ENCODE results near the gene DIS3L2. TPM values are rescaled to one million over a fixed set of nuclear protein-coding genes. Genes with fewer than 3 reads are reported as not detected.
"Not testable (repeated sequence)": the region's sequence is repeated elsewhere in the genome, so short reads cannot be mapped to it uniquely, and the experiment has no call there.

DIS3L2 gene
- polyA plus RNA-seq, 3 donors, result 33.5 to 43.8 (median 37.1) TPM

DNA sequence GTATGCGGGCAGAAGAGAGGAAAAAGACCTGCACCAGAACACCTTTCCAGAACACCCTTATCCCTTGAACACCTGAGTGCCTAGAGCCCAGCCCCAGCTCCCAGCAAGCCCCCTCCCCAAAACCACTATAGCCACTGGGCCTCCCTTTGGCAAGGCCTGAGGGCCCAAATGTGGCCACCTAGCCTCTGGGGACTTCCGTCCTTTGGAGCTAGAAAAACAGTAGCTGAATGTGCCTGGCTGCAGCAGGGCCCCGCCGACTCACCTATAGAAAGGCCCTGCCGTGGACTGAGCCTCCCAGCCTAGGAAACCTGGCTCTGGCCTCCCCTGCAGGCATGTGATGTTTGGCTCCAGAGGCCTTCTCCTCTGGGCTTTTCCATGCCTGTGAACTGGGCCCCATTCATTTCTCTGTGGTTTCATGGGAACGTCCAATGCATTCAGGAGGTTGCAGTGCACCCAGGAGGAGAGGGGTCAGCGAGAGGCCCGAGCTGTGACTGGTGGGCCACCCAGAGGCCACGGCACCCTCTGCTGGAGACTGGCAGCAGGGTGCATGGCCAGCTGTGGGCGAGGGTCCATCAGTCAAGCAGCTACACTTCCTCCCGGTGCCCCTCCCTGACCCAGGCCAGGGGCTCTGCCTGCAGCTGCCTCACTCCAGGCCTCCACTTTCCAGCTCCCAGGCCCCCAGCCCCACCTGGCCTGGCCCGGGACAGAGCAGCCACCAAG lies 401.7 kb downstream of the DIS3L2 start:
- DNase-seq (ENCODE audit: extremely low read depth in 1 of 11, low read depth in 9 of 11, low spot score in 4 of 11), result not testable (repeated sequence)

GRCh38 chr2:232363784-232364615 lies 402.5 kb downstream of the DIS3L2 start:
- no peak for DNase-seq (ENCODE audit: extremely low read depth in 1 of 11, low read depth in 9 of 11, low spot score in 4 of 11)

GRCh38 chr2:232364806-232365594 lies 403.5 kb downstream of the DIS3L2 start:
- DNase-seq (ENCODE audit: extremely low read depth in 1 of 11, low read depth in 9 of 11, low spot score in 4 of 11), result not testable (repeated sequence)

DNA sequence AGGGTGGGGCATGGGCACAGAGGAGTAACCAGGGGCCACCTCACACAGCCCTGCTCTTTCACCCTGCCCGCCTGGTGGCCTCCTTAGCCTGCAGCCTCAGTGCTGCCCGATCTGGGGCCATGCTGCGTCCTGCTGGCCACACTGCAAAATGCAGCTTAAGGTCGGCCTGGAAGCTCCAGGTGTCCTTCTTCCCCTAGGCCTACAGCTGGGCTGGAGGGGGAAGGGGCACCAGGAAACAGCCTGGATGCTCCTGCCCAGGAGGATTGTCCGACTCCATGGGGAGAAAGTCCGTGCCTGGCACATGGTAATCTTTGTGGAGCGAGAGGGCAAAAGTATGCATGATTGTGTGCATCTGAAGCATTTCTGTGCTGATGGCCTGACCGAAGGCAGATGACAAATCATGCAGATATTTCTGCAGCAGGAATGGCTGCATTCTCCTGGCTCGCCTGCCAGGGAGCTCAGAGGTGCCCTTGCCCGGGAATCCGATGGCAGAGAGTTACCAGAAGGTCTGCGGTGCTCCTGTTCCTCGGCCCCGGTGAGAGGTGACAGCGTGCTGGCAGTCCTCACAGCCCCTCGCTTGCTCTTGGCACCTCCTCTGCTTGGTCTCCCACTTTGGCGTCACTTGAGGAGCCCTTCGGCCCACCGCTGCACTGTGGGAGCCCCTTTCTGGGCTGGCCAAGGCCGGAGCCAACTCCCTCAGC lies 404.3 kb downstream of the DIS3L2 start:
- no peak for DNase-seq (ENCODE audit: extremely low read depth in 1 of 11, low read depth in 9 of 11, low spot score in 4 of 11)

GRCh38 chr2:232366461-232366860 lies 404.9 kb downstream of the DIS3L2 start:
- DNase-seq (ENCODE audit: extremely low read depth in 1 of 11, low read depth in 9 of 11, low spot score in 4 of 11), result not testable (repeated sequence)

GRCh38 chr2:232367016-232367415 lies 405.5 kb downstream of the DIS3L2 start:
- DNase-seq (ENCODE audit: extremely low read depth in 1 of 11, low read depth in 9 of 11, low spot score in 4 of 11), result no peak

GRCh38 chr2:232367591-232368233 lies 406.2 kb downstream of the DIS3L2 start:
- no peak for DNase-seq (ENCODE audit: extremely low read depth in 1 of 11, low read depth in 9 of 11, low spot score in 4 of 11)

- DNase-seq (ENCODE audit: extremely low read depth in 1 of 11, low read depth in 9 of 11, low spot score in 4 of 11), result no peak
Measured at GRCh38 chr2:232368311-232368731, 406.8 kb downstream of the DIS3L2 start.

DNA sequence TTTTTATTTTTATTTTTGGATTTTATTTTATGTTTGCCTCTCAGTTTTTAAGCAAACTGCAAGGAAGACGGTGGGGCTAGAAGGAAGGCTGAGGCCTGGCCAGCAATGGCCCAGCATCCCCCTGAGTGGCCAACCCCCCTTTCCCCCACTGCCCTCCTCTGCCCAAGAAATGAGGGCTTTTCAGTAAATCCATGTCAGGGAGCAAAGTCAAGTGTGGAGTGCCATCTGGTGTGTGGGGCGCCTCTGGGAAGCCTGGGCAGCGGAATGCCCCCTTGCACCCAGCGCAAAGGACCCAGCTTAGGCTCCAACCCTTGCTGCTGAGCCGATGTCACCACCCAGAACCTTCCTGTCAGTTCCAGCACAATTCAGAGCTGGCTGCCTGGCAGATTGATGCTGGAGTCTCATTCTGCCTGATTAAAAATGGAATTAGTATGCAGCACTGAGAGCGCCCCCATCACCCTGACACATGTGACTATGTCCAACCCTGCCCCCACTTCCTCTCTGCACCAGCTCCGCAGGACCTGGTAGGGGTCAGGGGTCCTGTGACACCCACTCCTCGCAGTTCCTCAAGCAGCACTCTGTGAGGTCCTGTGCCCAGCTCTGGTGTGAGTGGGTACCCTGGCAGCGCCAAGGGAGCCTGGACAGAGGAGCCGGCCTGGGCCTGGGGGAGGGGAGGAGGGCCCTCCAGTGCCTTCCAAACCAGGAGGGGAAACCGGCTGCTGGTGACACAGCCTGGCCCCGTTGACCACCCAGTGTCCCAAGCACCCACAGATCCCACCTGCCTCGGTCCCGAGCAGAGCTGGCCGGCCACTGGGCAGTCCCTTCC lies 407.8 kb downstream of the DIS3L2 start:
- DNase-seq (ENCODE audit: extremely low read depth in 1 of 11, low read depth in 9 of 11, low spot score in 4 of 11), result no peak

- DNase-seq (ENCODE audit: extremely low read depth in 1 of 11, low read depth in 9 of 11, low spot score in 4 of 11), result not testable (repeated sequence)
Measured at GRCh38 chr2:232370007-232370406, 408.5 kb downstream of the DIS3L2 start.

DNA sequence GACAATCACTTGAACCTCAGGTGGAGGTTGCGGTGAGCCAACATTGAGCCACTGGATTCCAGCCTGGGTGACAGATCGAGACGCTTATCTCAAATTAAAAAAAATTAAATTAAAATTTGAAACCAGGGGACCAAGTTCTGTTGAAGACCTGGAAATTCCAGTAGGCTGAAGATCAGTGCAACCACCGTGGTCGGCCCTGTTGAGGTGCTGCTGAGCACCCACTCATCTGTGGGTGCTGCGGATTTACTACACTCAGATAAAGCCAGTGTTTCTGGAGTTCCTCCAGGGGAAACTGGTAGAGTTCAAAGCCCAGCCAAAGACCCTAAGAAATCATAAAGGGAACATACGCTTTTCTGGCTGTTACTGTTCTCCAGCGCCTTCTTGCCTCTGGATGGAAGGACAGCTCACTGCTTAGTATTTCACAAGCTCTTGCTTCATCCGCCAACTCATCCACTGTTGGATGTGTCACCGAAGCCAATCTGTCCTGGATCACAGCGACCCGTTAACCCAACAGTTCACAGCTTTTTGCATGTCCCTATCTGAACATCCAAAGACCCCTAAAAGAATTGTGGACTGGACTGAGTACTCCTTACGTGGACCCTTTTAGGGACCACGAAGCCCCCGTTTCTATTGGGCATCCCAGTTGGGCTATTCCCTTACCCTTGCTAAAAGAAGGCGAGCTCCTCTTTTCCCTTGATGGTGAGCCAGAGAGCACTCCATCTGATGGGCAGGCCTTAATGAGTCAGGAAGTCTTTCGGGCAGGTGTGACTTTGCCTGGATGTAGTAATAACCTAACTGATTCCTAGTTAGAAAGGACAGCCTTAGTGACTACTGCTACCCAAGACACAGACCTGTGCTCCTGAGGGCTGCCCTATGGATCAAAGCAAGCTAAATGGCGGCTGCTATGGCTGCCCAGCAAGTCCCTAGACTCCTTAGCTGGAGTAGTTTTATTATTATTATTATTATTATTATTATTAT lies 411.0 kb downstream of the DIS3L2 start:
- DNase-seq (ENCODE audit: extremely low read depth in 1 of 11, low read depth in 9 of 11, low spot score in 4 of 11), result no peak

GRCh38 chr2:232374356-232374755 lies 412.8 kb downstream of the DIS3L2 start:
- DNase-seq (ENCODE audit: extremely low read depth in 1 of 11, low read depth in 9 of 11, low spot score in 4 of 11), result no peak

- DNase-seq (ENCODE audit: extremely low read depth in 1 of 11, low read depth in 9 of 11, low spot score in 4 of 11), result no peak
Measured at GRCh38 chr2:232375164-232375563, 413.7 kb downstream of the DIS3L2 start.

- DNase-seq (ENCODE audit: extremely low read depth in 1 of 11, low read depth in 9 of 11, low spot score in 4 of 11), result no peak
Measured at GRCh38 chr2:232376260-232376659, 414.7 kb downstream of the DIS3L2 start.

DNA sequence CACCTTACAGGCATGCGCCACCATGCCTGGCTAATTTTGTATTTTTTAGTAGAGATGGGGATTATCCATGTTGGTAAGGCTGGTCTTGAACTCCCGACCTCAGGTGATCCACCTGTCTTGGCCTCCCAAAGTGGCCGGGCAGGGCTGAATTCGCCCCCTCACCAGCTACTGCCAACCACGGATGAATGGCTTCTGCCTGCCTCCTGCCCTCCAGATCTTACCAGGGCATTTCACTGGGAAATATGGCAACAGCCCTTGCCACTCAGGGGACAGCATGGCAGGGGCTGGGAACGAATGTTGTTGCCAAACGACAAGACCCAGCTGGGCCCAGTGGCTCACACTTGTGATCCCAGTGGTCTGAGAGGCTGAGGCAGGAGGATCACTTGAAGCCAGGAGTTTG lies 415.2 kb downstream of the DIS3L2 start:
- DNase-seq (ENCODE audit: extremely low read depth in 1 of 11, low read depth in 9 of 11, low spot score in 4 of 11), result no peak

GRCh38 chr2:232377319-232377718 lies 415.8 kb downstream of the DIS3L2 start:
- no peak for DNase-seq (ENCODE audit: extremely low read depth in 1 of 11, low read depth in 9 of 11, low spot score in 4 of 11)
